HG02642 (cell line): ENCODE data around the gene LRRN4CL.
"Not testable (repeated sequence)": the region's sequence is repeated elsewhere in the genome, so short reads cannot be mapped to it uniquely, and the experiment has no call there.

Experiments used
- ATAC-seq: cut with Tn5 transposase; IDR thresholded peaks from one replicate; pipeline ENCODE4 v1.9.1; 2021; ENCODE audit warnings: mild to moderate bottlenecking; ENCODE audit not compliant: unreplicated experiment, poor library complexity

The LRRN4CL gene

GRCh38 chr11:62710001-62710345 lies 20.6 kb upstream of the LRRN4CL start:
- ATAC-seq: peak; percentile 2

GRCh38 chr11:62709247-62710000 lies 20.1 kb upstream of the LRRN4CL start:
- ATAC-seq: peak; percentile 75

GRCh38 chr11:62708793-62709192 lies 19.5 kb upstream of the LRRN4CL start:
- ATAC-seq: no peak

- ATAC-seq: no peak
These were observed 19.1 kb upstream of the LRRN4CL start for GRCh38 chr11:62708392-62708791.

- no peak for ATAC-seq
These were observed 18.0 kb upstream of the LRRN4CL start, which contains the start of the genes BSCL2 and GNG3 for GRCh38 chr11:62707277-62707861. BSCL2 (minus strand) TSS chr11:62707424; CDS start chr11:62707195, 229 bp downstream. GNG3 (plus strand) TSS chr11:62707676; CDS start chr11:62708296, 620 bp downstream.

- no peak for ATAC-seq
These were observed 17.5 kb upstream of the LRRN4CL start for GRCh38 chr11:62706850-62707247.

- ATAC-seq: peak; percentile 63
These were observed 16.8 kb upstream of the LRRN4CL start for GRCh38 chr11:62705880-62706849.

- ATAC-seq: no peak
These were observed 16.1 kb upstream of the LRRN4CL start for GRCh38 chr11:62705413-62705812.

- not testable (repeated sequence) for ATAC-seq
These were observed 14.6 kb upstream of the LRRN4CL start for GRCh38 chr11:62703921-62704320.

GRCh38 chr11:62702246-62702645 lies 12.9 kb upstream of the LRRN4CL start:
- no peak for ATAC-seq

- ATAC-seq: no peak
These were observed 5.3 kb upstream of the LRRN4CL start for GRCh38 chr11:62694455-62695167.

- ATAC-seq: not testable (repeated sequence)
These were observed 4.3 kb upstream of the LRRN4CL start for GRCh38 chr11:62693624-62694023.

- ATAC-seq: no peak
These were observed 839 bp downstream of the LRRN4CL start for GRCh38 chr11:62688491-62688890.

- ATAC-seq: no peak
These were observed 1.6 kb downstream of the LRRN4CL start for GRCh38 chr11:62687508-62688396.

GRCh38 chr11:62682518-62682917 lies 6.8 kb downstream of the LRRN4CL start:
- ATAC-seq: no peak

GRCh38 chr11:62680825-62681240 lies 8.5 kb downstream of the LRRN4CL start:
- no peak for ATAC-seq

- ATAC-seq: peak; percentile 60
These were observed 10.3 kb downstream of the LRRN4CL start, which contains the start of gene UBXN1 for GRCh38 chr11:62678770-62679696. UBXN1 (minus strand) TSS chr11:62679073; CDS start chr11:62678923, 150 bp downstream.

- ATAC-seq: no peak
These were observed 10.9 kb downstream of the LRRN4CL start for GRCh38 chr11:62678433-62678769.
